ENCODE data around the gene KIF3A.

GRCh38 chr5:132776938-132777208, 39.5 kb upstream of the KIF3A start:
- TF ChIP-seq TAF1 (IDR thresholded peaks at IDR 0.05; ENCODE audit: low read depth, low read length) (no peak), POLR2A (IDR thresholded peaks at IDR 0.05; ENCODE audit: low read depth, low read length) (no peak), POLR2AphosphoS5 (IDR thresholded peaks at IDR 0.05; ENCODE audit: low read depth, low read length) (no peak), PAX5 (IDR thresholded peaks at IDR 0.05; ENCODE audit: insufficient read depth, low read length, severe bottlenecking) (no peak)
